Activated CD8-positive, alpha-beta T cell treated with anti-CD3 and anti-CD28 coated beads, Interleukin-2, amount 10 ng/mL, durations not matched to agents 7 days and 5 days (primary cell): ENCODE data around the gene CCT8. TPM values are rescaled to one million over a fixed set of nuclear protein-coding genes. Genes with fewer than 3 reads are reported as not detected.
A peak's percentile ranks its signal among the peaks of the same experiment; 100 is the strongest.

Experiments used
- ATAC-seq: fragments of 150-1000 bp; cut with Tn5 transposase; one replicate; pipeline ENCODE4 v1.10.0; 2021; ENCODE audit warnings: moderate library complexity
- CTCF ChIA-PET: fragments of 350-600 bp; sonication (Branson Sonifier 250); formaldehyde crosslinking; loops from one replicate; lab custom pipeline; 2021; ENCODE audit warnings: antibody characterized with exemption; lab: Charles Lee
- POLR2A ChIA-PET: fragments of 350-600 bp; sonication (Branson Sonifier 250); formaldehyde crosslinking; loops from one replicate; lab custom pipeline; 2021; ENCODE audit warnings: antibody characterized with exemption; lab: Charles Lee
- DNase-seq: peaks from one replicate; pipeline ENCODE4 v3.0.0-alpha.2; 2020
- H3K27ac Mint-ChIP-seq: one replicate; pipeline ENCODE4 v1.8.0; 2021; ENCODE audit warnings: mild to moderate bottlenecking, mixed read lengths
- H3K27me3 Mint-ChIP-seq: one replicate; pipeline ENCODE4 v1.8.0; 2021; ENCODE audit warnings: low read depth, mixed read lengths
- H3K36me3 Mint-ChIP-seq: one replicate; pipeline ENCODE4 v1.8.0; 2021; ENCODE audit warnings: low read depth, mixed read lengths
- H3K4me1 Mint-ChIP-seq: one replicate; pipeline ENCODE4 v1.8.0; 2021; ENCODE audit warnings: low read depth, mixed read lengths
- H3K4me3 Mint-ChIP-seq: one replicate; pipeline ENCODE4 v1.8.0; 2021; ENCODE audit warnings: mild to moderate bottlenecking, mixed read lengths
- H3K9me3 Mint-ChIP-seq: one replicate; pipeline ENCODE4 v1.8.0; 2022; ENCODE audit warnings: mixed read lengths; ENCODE audit not compliant: insufficient read depth
- total RNA-seq, 2 experiments: library from RNA; stranded (reverse); gene quantifications; one replicate each; pipeline ENCODE4 v1.2.3, GENCODE V29; 2021

Gene CCT8
- 100 to 1,000 TPM; 243 to 246 TPM for total RNA-seq

- peaks cover 55% of the 10 kb centered on the region for H3K4me1 Mint-ChIP-seq
- no peaks in the 10 kb centered on the region for H3K27me3 Mint-ChIP-seq
- H3K36me3 Mint-ChIP-seq = peaks cover 43% of the 10 kb centered on the region
- ChIA-PET CTCF (interaction anchor here (0.8 to 4.2 kb wide), 7 partner anchors 40 to 303 kb away, joined by 3 to 13 read pairs (median 3); partner anchors contain the start of gene USP16), POLR2A (interaction anchor here (0.5 to 4.0 kb wide), 23 partner anchors 8 to 376 kb away, joined by 3 to 44 read pairs (median 3); partner anchors contain the start of genes LTN1, RWDD2B and USP16)
- no peaks in the 10 kb centered on the region for H3K9me3 Mint-ChIP-seq
- peak within 1 kb of the TSS; percentile 99 for H3K27ac Mint-ChIP-seq
- peak within 1 kb of the TSS; percentile 98 for H3K4me3 Mint-ChIP-seq
- DNase-seq (peak; percentile 99), ATAC-seq (peak; percentile 91)
Observed at GRCh38 chr21:29073222-29074006, at the start of gene CCT8. CCT8 (minus strand) TSS chr21:29073648; CDS start chr21:29073590, 58 bp downstream.

GRCh38 chr21:29121759-29122158, 48.3 kb upstream of the CCT8 start:
- Mint-ChIP-seq H3K4me3 (no peak overlapping the region), H3K9me3 (no peaks in the 10 kb centered on the region), H3K27ac (no peak overlapping the region), H3K36me3 (no peaks in the 10 kb centered on the region), H3K27me3 (no peaks in the 10 kb centered on the region), H3K4me1 (peaks cover 13% of the 10 kb centered on the region)
- DNase-seq (no peak), ATAC-seq (no peak)
- ChIA-PET CTCF (no interaction called here), POLR2A (no interaction called here)

- Mint-ChIP-seq H3K36me3 (no peaks in the 10 kb centered on the region), H3K27ac (no peak overlapping the region), H3K4me1 (no peaks in the 10 kb centered on the region), H3K27me3 (no peaks in the 10 kb centered on the region), H3K4me3 (no peak overlapping the region), H3K9me3 (no peaks in the 10 kb centered on the region)
- DNase-seq (no peak), ATAC-seq (no peak)
- POLR2A ChIA-PET = no interaction called here
- CTCF ChIA-PET = interaction anchor here (1.7 kb wide), 1 partner anchor 259 kb away, joined by 3 read pairs; no protein-coding TSS in a partner anchor
Observed at GRCh38 chr21:29117372-29117955, 44.0 kb upstream of the CCT8 start.

- POLR2A ChIA-PET = interaction anchor here (1.2 kb wide), 1 partner anchor 10 kb away, joined by 3 read pairs; no protein-coding TSS in a partner anchor
- H3K36me3 Mint-ChIP-seq = no peaks in the 10 kb centered on the region
- H3K27ac Mint-ChIP-seq = no peak overlapping the region
- H3K4me1 Mint-ChIP-seq = no peaks in the 10 kb centered on the region
- CTCF ChIA-PET = interaction anchor here (1.3 kb wide), 1 partner anchor 26 kb away, joined by 6 read pairs; no protein-coding TSS in a partner anchor
- H3K27me3 Mint-ChIP-seq = peaks cover 3% of the 10 kb centered on the region
- no peak for ATAC-seq
- no peaks in the 10 kb centered on the region for H3K9me3 Mint-ChIP-seq
- DNase-seq = no peak
- no peak overlapping the region for H3K4me3 Mint-ChIP-seq
Observed at GRCh38 chr21:29115899-29116298, 42.5 kb upstream of the CCT8 start.

- Mint-ChIP-seq H3K36me3 (no peaks in the 10 kb centered on the region), H3K9me3 (no peaks in the 10 kb centered on the region), H3K27me3 (peaks cover 3% of the 10 kb centered on the region), H3K27ac (no peak overlapping the region), H3K4me1 (no peaks in the 10 kb centered on the region), H3K4me3 (no peak overlapping the region)
- DNase-seq (no peak), ATAC-seq (no peak)
- POLR2A ChIA-PET = interaction anchor here (0.6 to 1.2 kb wide), 2 partner anchors 9 to 185 kb away, joined by 3 read pairs; no protein-coding TSS in a partner anchor
- CTCF ChIA-PET = interaction anchor here (1.0 to 1.6 kb wide), 3 partner anchors 23 to 233 kb away, joined by 3 to 6 read pairs (median 4); no protein-coding TSS in a partner anchor
Observed at GRCh38 chr21:29114765-29115500, 41.5 kb upstream of the CCT8 start.

- H3K4me3 Mint-ChIP-seq = no peak overlapping the region
- H3K27ac Mint-ChIP-seq = no peak overlapping the region
- ChIA-PET CTCF (interaction anchor here (1.0 to 1.5 kb wide), 2 partner anchors 9 to 33 kb away, joined by 4 read pairs; no protein-coding TSS in a partner anchor), POLR2A (interaction anchor here (0.9 to 1.7 kb wide), 2 partner anchors 10 to 32 kb away, joined by 3 read pairs; partner anchors contain the start of gene CCT8)
- ATAC-seq = no peak
- H3K9me3 Mint-ChIP-seq = no peaks in the 10 kb centered on the region
- no peaks in the 10 kb centered on the region for H3K27me3 Mint-ChIP-seq
- no peaks in the 10 kb centered on the region for H3K36me3 Mint-ChIP-seq
- no peak for DNase-seq
- H3K4me1 Mint-ChIP-seq = no peaks in the 10 kb centered on the region
Observed at GRCh38 chr21:29105218-29105617, 31.8 kb upstream of the CCT8 start.

GRCh38 chr21:29104239-29104708, 30.8 kb upstream of the CCT8 start:
- Mint-ChIP-seq H3K27ac (no peak overlapping the region), H3K36me3 (no peaks in the 10 kb centered on the region), H3K4me1 (no peaks in the 10 kb centered on the region), H3K9me3 (no peaks in the 10 kb centered on the region), H3K4me3 (no peak overlapping the region), H3K27me3 (no peaks in the 10 kb centered on the region)
- CTCF ChIA-PET = interaction anchor here (1.0 to 1.5 kb wide), 2 partner anchors 8 to 32 kb away, joined by 4 read pairs; no protein-coding TSS in a partner anchor
- POLR2A ChIA-PET = no interaction called here
- DNase-seq (no peak), ATAC-seq (no peak)

- DNase-seq (no peak), ATAC-seq (no peak)
- H3K9me3 Mint-ChIP-seq = no peaks in the 10 kb centered on the region
- POLR2A ChIA-PET = no interaction called here
- no peaks in the 10 kb centered on the region for H3K27me3 Mint-ChIP-seq
- CTCF ChIA-PET = no interaction called here
- no peak overlapping the region for H3K4me3 Mint-ChIP-seq
- H3K4me1 Mint-ChIP-seq = no peaks in the 10 kb centered on the region
- no peaks in the 10 kb centered on the region for H3K36me3 Mint-ChIP-seq
- no peak overlapping the region for H3K27ac Mint-ChIP-seq
Observed at GRCh38 chr21:29102791-29103257, 29.4 kb upstream of the CCT8 start.

- H3K36me3 Mint-ChIP-seq = no peaks in the 10 kb centered on the region
- ChIA-PET POLR2A (no interaction called here), CTCF (interaction anchor here (1.2 kb wide), 1 partner anchor 10 kb away, joined by 5 read pairs; no protein-coding TSS in a partner anchor)
- no peak overlapping the region for H3K4me3 Mint-ChIP-seq
- H3K27me3 Mint-ChIP-seq = no peaks in the 10 kb centered on the region
- no peaks in the 10 kb centered on the region for H3K4me1 Mint-ChIP-seq
- H3K27ac Mint-ChIP-seq = no peak overlapping the region
- H3K9me3 Mint-ChIP-seq = no peaks in the 10 kb centered on the region
- DNase-seq = no peak
- ATAC-seq = no peak
Observed at GRCh38 chr21:29098156-29098555, 24.7 kb upstream of the CCT8 start.

GRCh38 chr21:29096218-29097015, 23.0 kb upstream of the CCT8 start:
- CTCF ChIA-PET = interaction anchor here (0.7 to 2.7 kb wide), 5 partner anchors 9 to 280 kb away, joined by 3 to 6 read pairs (median 4); no protein-coding TSS in a partner anchor
- Mint-ChIP-seq H3K27ac (no peak overlapping the region), H3K4me3 (no peak overlapping the region), H3K4me1 (no peaks in the 10 kb centered on the region), H3K36me3 (no peaks in the 10 kb centered on the region), H3K27me3 (no peaks in the 10 kb centered on the region), H3K9me3 (no peaks in the 10 kb centered on the region)
- DNase-seq (no peak), ATAC-seq (no peak)
- POLR2A ChIA-PET = no interaction called here
